ENCODE measurements around the gene SPAG7. TPM values are rescaled to one million over a fixed set of nuclear protein-coding genes. Genes with fewer than 3 reads are reported as not detected.
"Not testable (repeated sequence)": the region's sequence is repeated elsewhere in the genome, so short reads cannot be mapped to it uniquely, and the experiment has no call there.

The SPAG7 gene
- total RNA-seq, 1 donor from 2014 or later: 64.8 TPM

GRCh38 chr17:4931963-4932362, 35.7 kb downstream of the SPAG7 start, which contains the start of gene GP1BA:
Gene GP1BA (plus strand): TSS chr17:4932277. CDS start chr17:4932605, 328 bp downstream.
- ATAC-seq (no peak), DNase-seq (no peak)
- Histone ChIP-seq H3K27me3 (no peaks in the 10 kb centered on the region), H3K27ac (no peak within 1 kb of the TSS), H3K4me3 (no peak within 1 kb of the TSS), H3K9me3 (no peaks in the 10 kb centered on the region), H3K4me1 (peaks cover 6% of the 10 kb centered on the region), H3K36me3 (no peaks in the 10 kb centered on the region)
- intact Hi-C loops (cut with DNase I): no loop called here
- TF ChIP-seq CTCF (IDR thresholded peaks at IDR 0.05): no peak

GRCh38 chr17:4928881-4929280, 38.7 kb downstream of the SPAG7 start:
- ATAC-seq: no peak
- H3K4me1 ChIP-seq: peaks cover under 1% of the 10 kb centered on the region
- H3K27me3 ChIP-seq: no peaks in the 10 kb centered on the region
- no peaks in the 10 kb centered on the region for H3K9me3 ChIP-seq
- no peak for DNase-seq
- H3K36me3 ChIP-seq: no peaks in the 10 kb centered on the region
- intact Hi-C loops (cut with DNase I): no loop called here
- no peak for TF ChIP-seq CTCF (IDR thresholded peaks at IDR 0.05)
- no peak overlapping the region for H3K4me3 ChIP-seq
- H3K27ac ChIP-seq: no peak overlapping the region

- H3K36me3 ChIP-seq; H3K4me1 ChIP-seq; intact Hi-C loops (cut with DNase I); H3K27me3 ChIP-seq; H3K9me3 ChIP-seq; DNase-seq; ATAC-seq; H3K27ac ChIP-seq; H3K4me3 ChIP-seq: not testable (repeated sequence)
These were observed 40.9 kb downstream of the SPAG7 start for GRCh38 chr17:4926577-4927335.

- no peak overlapping the region for H3K4me3 ChIP-seq
- H3K4me1 ChIP-seq: no peaks in the 10 kb centered on the region
- H3K27me3 ChIP-seq: no peaks in the 10 kb centered on the region
- no peak for ATAC-seq
- no peaks in the 10 kb centered on the region for H3K9me3 ChIP-seq
- DNase-seq: no peak
- no peak overlapping the region for H3K27ac ChIP-seq
- intact Hi-C loops (cut with DNase I): no loop called here
- no peaks in the 10 kb centered on the region for H3K36me3 ChIP-seq
- TF ChIP-seq CTCF (IDR thresholded peaks at IDR 0.05): no peak
These were observed 46.3 kb downstream of the SPAG7 start for GRCh38 chr17:4921320-4921719.

- no peaks in the 10 kb centered on the region for H3K36me3 ChIP-seq
- no peak for TF ChIP-seq CTCF (IDR thresholded peaks at IDR 0.05)
- DNase-seq: peak; percentile 88
- peak overlapping the region; percentile 2 for H3K27ac ChIP-seq
- peak; percentile 94 for ATAC-seq
- H3K4me3 ChIP-seq: no peak overlapping the region
- H3K4me1 ChIP-seq: no peaks in the 10 kb centered on the region
- H3K27me3 ChIP-seq: no peaks in the 10 kb centered on the region
- no peaks in the 10 kb centered on the region for H3K9me3 ChIP-seq
- intact Hi-C loops (cut with DNase I): no loop called here
These were observed 47.1 kb downstream of the SPAG7 start for GRCh38 chr17:4920351-4921048.

GRCh38 chr17:4919511-4920047, 48.0 kb downstream of the SPAG7 start:
- intact Hi-C loops (cut with DNase I): no loop called here

GRCh38 chr17:4914551-4914950, 53.1 kb downstream of the SPAG7 start:
- H3K36me3 ChIP-seq; H3K9me3 ChIP-seq; ATAC-seq; H3K4me3 ChIP-seq; DNase-seq; H3K27ac ChIP-seq; H3K4me1 ChIP-seq; intact Hi-C loops (cut with DNase I); H3K27me3 ChIP-seq: not testable (repeated sequence)

More at GRCh38 chr17:4919511-4920047, 48.0 kb downstream of the SPAG7 start:
- no peak overlapping the region for H3K27ac ChIP-seq
- DNase-seq: no peak
- TF ChIP-seq CTCF (IDR thresholded peaks at IDR 0.05): no peak
- H3K9me3 ChIP-seq: no peaks in the 10 kb centered on the region
- H3K4me1 ChIP-seq: no peaks in the 10 kb centered on the region
- ATAC-seq: no peak
- H3K27me3 ChIP-seq: no peaks in the 10 kb centered on the region
- H3K36me3 ChIP-seq: no peaks in the 10 kb centered on the region
- H3K4me3 ChIP-seq: no peak overlapping the region
